ENCODE data around the gene CITED1. TPM values are rescaled to one million over a fixed set of nuclear protein-coding genes. Genes with fewer than 3 reads are reported as not detected.
"Not testable (repeated sequence)": the region's sequence is repeated elsewhere in the genome, so short reads cannot be mapped to it uniquely, and the experiment has no call there.

The CITED1 gene
- total RNA-seq, 8 experiments from 2014 or later, result 0.56 to 24.1 (median 6.6) TPM

DNA sequence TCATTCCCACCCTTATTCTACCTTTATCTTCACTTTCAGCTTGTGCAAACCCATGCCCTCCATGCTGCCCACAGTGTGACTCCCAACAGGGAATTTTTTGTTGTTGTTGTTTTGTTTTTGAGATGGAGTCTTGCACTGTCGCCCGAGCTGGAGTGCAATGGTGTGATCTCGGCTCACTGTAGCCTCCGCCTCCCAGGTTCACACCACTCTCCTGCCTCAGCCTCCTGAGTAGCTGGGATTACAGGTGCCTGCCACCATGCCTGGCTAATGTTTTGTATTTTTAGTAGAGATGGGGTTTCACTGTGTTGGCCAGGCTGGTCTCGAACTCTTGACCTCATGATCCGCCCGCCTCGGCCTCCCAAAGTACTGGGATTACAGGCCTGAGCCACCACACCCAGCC lies 13.9 kb upstream of the CITED1 start:
- not testable (repeated sequence) for H3K27ac ChIP-seq; H3K4me1 ChIP-seq (replicated peaks in 1 of 2); ATAC-seq (replicated peaks in 6 of 8); H3K4me3 ChIP-seq
- 80 to 100% (median 80%) methylated on average over 1 to 2 of the region's 8 CpGs; no CpG with 5 or more reads in 7 of the 10 experiments for WGBS, 10 experiments
- in situ Hi-C loops (cut with MboI; ENCODE audit: low pct_unique_long_range_greater_than_20kb in 2 of 9, low sequenced_read_pairs in 9 of 9, unreplicated experiment in 9 of 9), result loop anchor here in 2 of 9 experiments (25.0 kb wide), 1 partner anchor 218 kb away; no protein-coding TSS in a partner anchor

DNA sequence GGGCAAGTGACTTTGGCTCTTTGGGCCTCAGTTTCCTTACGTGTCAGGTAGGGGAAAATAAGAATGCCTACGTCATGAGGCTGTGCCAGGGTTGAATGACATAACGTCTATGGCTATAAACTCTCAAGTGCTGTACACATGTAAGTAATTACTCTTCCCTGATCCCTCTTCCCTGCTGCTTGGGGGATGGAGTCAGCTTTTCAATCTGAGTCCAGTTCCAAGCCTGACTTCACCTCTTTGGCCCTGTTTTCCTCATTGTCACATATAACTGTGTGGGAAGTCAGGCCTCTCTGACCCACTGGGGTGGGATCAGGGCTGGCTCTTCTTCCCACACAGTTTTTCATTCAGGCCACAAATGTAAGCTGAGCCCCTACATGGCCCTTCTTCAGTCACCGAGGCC lies 11.4 kb upstream of the CITED1 start:
- WGBS, 10 experiments, result 67 to 80% methylated on average over 1 to 3 of the region's 4 CpGs; no CpG with 5 or more reads in 8 of the 10 experiments
- Histone ChIP-seq H3K27ac (no peak overlapping the region), H3K4me3 (no peak overlapping the region)

DNA sequence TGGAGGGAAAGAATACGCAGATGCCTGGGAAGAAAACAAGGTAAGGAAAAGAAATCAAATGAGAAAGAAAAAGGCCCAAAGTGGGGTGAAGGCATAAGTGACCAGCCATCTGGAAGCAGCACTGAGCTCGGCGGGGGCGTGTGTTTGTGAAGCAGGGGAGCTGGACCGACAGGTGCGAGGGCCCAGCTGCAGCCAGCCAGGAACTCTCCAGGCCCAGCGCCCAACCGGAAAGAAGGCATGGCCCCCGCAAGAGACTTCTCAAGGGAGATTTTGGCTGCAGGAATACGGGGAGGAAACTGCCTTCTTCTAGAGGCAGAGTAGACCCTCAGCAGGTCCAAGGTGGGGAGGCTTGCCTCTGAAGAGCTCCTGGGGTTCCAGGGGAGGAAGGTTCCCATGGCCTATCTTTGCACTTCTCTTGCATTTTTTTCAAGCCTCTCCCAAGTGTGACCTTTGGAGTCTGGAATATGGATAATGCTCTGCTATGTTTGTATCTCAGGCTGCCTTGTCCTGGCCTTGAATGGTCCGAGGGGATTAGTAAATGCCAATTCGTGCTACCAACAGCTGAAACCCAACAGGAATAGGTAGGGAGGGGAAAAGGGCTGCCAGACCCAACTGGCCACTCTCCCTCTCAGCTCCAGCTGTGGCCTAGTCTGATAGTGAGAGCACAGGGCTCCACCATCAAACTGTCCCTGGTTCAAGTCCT lies 10.8 kb upstream of the CITED1 start:
- ATAC-seq (replicated peaks in 6 of 8), result no peak
- H3K4me1 ChIP-seq (replicated peaks in 1 of 2), result no peaks in the 10 kb centered on the region
- no peak overlapping the region for H3K4me3 ChIP-seq
- in situ Hi-C loops (cut with MboI; ENCODE audit: low pct_unique_long_range_greater_than_20kb in 2 of 9, low sequenced_read_pairs in 9 of 9, unreplicated experiment in 9 of 9), result loop anchor here in 2 of 9 experiments (25.0 kb wide), 1 partner anchor 221 kb away; no protein-coding TSS in a partner anchor
- 37 to 83% methylated on average over 1 to 7 of the region's 12 CpGs; no CpG with 5 or more reads in 8 of the 10 experiments for WGBS, 10 experiments
- no peak overlapping the region for H3K27ac ChIP-seq

More for the DNA sequence above, 11.4 kb upstream of the CITED1 start:
- H3K4me1 ChIP-seq (replicated peaks in 1 of 2), result no peaks in the 10 kb centered on the region
- in situ Hi-C loops (cut with MboI; ENCODE audit: low pct_unique_long_range_greater_than_20kb in 2 of 9, low sequenced_read_pairs in 9 of 9, unreplicated experiment in 9 of 9), result loop anchor here in 2 of 9 experiments (25.0 kb wide), 1 partner anchor 220 kb away; no protein-coding TSS in a partner anchor
- no peak for ATAC-seq (replicated peaks in 6 of 8)

DNA sequence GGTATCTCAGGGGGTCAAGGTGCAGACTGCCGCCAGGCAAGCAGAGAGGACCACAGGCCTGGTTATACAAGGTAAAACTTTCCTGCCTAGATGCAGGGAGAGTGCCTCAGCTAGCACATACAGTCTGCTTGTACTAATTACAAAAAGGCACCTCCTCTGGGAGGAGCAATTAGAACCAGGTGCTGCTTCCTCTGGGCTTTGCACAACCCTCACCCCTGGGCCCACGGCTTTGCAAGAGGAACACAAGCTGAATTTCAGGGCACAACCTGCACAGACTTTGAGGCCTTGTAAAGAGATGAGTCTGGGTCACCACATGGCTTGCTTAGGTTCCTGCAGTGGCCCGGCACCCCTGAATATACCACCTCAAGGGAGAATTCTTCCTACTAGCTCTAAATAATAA lies 9.2 kb upstream of the CITED1 start:
- no peak for ATAC-seq (replicated peaks in 6 of 8)
- Histone ChIP-seq H3K4me3 (no peak overlapping the region), H3K27ac (no peak overlapping the region), H3K4me1 (replicated peaks in 1 of 2) (no peaks in the 10 kb centered on the region)
- in situ Hi-C loops (cut with MboI; ENCODE audit: low pct_unique_long_range_greater_than_20kb in 2 of 9, low sequenced_read_pairs in 9 of 9, unreplicated experiment in 9 of 9), result loop anchor here in 2 of 9 experiments (25.0 kb wide), 1 partner anchor 222 kb away; no protein-coding TSS in a partner anchor
- 100% methylated on average over 1 of the region's 3 CpGs; no CpG with 5 or more reads in 9 of the 10 experiments for WGBS, 10 experiments

DNA sequence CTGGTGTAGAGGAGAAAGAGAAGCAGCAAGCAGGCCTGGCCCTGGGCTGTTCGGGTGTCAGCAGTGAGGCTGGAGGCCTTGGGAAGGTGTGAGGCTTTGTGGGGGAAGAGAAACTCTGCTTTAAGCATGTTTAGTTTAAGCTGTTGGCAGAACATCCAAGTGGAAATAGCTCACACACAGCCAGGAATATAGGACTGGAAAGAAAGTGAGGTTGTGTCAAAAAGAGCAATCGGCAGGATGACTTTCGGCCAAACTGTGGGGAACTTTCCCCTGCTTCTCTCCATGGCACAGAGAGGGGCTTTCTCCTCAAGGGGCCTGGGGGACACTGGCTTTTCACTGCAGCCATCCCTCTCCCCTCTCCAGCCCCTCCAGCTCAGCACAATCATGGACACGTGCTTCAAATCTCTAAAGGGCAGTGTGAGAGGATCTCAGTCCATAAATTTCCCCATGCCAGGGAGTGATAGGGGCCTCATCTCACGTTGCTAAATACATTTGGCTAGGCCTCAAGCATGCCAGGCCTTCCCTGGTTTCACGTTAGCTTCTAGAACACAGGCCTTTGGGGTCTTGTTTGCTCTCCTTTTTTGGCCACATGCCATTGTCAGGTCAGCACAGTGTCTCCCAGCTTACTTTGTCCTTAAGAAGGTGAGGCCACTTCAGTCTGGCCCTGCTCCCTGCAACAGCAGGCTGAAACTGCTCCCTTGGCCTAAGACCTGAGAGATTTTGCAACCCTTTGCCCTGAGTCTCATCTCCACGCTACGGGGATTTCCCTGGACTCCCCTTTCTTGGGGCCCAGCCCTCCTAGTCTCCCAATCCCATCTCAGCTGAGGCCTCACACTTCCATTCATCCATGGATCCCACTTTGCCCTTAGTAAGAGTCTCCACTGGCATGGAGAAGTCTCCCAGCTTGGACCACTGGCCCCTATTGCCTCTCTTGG lies 8.3 kb upstream of the CITED1 start:
- in situ Hi-C loops (cut with MboI; ENCODE audit: low pct_unique_long_range_greater_than_20kb in 2 of 9, low sequenced_read_pairs in 9 of 9, unreplicated experiment in 9 of 9), result loop anchor here in 2 of 9 experiments (25.0 kb wide), 1 partner anchor 223 kb away; no protein-coding TSS in a partner anchor
- 54 to 100% methylated on average over 2 of the region's 8 CpGs; no CpG with 5 or more reads in 8 of the 10 experiments for WGBS, 10 experiments
- peak in 1 of 8 experiments; percentile 41 for ATAC-seq (replicated peaks in 6 of 8)
- no peak overlapping the region for H3K4me3 ChIP-seq
- H3K27ac ChIP-seq, result no peak overlapping the region
- no peaks in the 10 kb centered on the region for H3K4me1 ChIP-seq (replicated peaks in 1 of 2)

DNA sequence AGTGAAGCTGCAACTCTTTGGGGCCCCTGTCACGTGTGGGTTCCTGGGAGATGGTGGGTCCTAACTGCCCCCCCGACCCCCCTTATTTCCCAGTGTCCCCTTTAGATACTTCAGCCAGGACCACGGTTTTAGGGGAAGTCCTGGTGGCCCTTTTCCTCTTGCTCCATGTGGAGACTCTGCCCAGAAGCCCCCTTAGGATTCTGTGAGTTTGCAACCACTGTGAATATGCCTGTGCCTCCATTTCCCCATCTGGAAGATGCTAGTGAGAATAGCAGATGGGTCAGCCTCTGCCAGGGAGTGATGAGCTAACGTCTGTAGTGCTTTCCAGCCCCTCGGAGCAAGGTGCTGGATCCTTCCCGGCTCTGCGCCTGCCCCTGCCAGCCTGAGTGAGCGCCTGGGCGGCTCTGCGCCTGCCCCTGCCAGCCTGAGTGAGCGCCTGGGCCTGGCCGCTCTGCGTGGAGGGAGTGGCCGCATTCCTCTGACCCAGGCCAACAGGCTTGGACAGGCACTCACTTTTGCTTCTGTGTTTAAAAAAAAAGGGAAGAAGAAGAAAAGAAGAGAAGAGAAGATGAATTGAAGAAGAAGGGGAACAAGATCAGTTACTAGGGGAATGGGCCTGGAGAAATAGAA lies 6.7 kb upstream of the CITED1 start:
- in situ Hi-C loops (cut with MboI; ENCODE audit: low pct_unique_long_range_greater_than_20kb in 2 of 9, low sequenced_read_pairs in 9 of 9, unreplicated experiment in 9 of 9), result loop anchor here in 2 of 9 experiments (25.0 kb wide), 1 partner anchor 225 kb away; no protein-coding TSS in a partner anchor
- Histone ChIP-seq H3K4me1 (replicated peaks in 1 of 2) (no peaks in the 10 kb centered on the region), H3K27ac (no peak overlapping the region), H3K4me3 (no peak overlapping the region)
- no peak for ATAC-seq (replicated peaks in 6 of 8)
- 40 to 94% (median 48%) methylated on average over 1 to 5 of the region's 14 CpGs; no CpG with 5 or more reads in 7 of the 10 experiments for WGBS, 10 experiments

DNA sequence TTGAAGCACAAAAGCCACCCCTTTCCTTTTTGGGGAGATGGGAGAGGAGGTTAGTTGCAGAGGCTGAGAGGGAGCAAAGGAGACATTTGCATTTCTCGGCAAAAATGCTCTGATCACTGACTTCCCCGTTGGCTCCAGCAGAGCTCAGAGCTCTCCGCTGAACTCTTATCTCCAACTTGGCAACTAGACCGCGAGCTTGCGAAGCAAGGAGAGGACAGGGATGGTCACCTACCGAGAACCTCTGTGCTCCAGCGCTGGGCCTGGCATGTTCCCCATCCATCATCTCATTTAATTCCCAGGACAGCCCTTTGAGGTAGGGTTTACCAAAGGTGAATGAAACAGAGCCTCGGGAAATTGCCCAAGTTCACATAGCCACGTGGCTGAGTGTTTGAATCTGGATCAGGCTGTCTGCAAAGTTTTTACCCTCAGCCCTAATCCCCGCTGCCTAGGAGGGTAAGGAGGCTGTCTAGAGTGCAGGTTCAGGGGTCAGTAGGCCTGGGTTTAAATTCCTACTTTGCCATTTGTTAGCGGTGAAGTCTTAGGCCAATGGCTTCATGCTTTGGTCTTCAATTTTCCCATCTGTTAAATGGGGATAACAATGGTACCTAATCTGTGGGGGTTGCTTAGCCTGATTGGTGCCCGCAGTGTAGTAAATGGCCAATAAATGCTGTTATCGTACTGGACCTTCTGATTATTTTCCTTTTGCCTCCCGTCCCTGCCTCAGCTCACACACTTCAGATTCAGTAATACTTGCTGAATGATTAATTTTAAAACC lies 3.8 kb upstream of the CITED1 start:
- Histone ChIP-seq H3K4me3 (peak overlapping the region; percentile 21 to 32 (median 28)), H3K4me1 (replicated peaks in 1 of 2) (peaks cover 0 to 2% of the 10 kb centered on the region in 2 donors), H3K27ac (no peak overlapping the region)
- 71 to 91% (median 83%) methylated on average over 2 to 5 of the region's 15 CpGs; no CpG with 5 or more reads in 6 of the 10 experiments for WGBS, 10 experiments
- in situ Hi-C loops (cut with MboI; ENCODE audit: low pct_unique_long_range_greater_than_20kb in 2 of 9, low sequenced_read_pairs in 9 of 9, unreplicated experiment in 9 of 9), result loop anchor here in 2 of 9 experiments (25.0 kb wide), 1 partner anchor 228 kb away; no protein-coding TSS in a partner anchor
- ATAC-seq (replicated peaks in 6 of 8), result no peak

DNA sequence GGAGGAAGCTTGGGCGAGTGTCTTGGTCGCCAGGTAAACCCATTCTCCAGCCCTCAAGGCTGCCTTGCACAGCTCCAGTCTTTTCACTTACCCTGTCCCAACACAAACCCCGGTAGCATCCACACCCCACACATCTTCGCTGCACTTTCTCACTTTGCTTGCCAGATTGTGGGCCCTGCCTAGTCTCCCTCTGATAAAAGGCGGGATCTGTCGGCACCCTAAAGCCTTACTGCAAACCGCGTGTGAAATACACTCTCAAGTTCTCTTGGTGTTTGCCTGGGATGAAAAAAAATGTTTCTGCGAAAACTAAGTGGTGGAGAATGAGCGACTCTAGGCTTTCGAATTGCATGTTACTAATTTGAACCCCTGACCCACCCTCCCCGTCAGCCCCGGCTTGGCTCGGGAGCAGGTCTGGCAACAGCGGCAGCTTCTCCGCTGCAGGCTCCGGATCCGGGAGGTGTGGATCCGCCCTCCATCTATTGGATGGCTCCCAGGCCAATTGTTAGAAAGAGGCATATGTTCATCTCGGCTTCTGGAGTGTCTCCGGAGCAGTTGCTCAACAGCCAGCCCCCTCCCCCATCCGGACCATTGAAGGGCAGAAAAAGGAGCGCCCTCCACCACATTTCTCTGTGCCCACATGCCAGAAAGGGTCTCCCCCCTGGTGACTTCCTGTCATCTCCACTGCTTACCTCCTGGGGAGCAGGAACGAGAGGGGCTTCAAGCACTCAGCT lies 3.0 kb upstream of the CITED1 start:
- Histone ChIP-seq H3K27ac (no peak overlapping the region), H3K4me3 (peak overlapping the region; percentile 21 to 32 (median 28)), H3K4me1 (replicated peaks in 1 of 2) (peaks cover 0 to 4% of the 10 kb centered on the region in 2 donors)
- in situ Hi-C loops (cut with MboI; ENCODE audit: low pct_unique_long_range_greater_than_20kb in 2 of 9, low sequenced_read_pairs in 9 of 9, unreplicated experiment in 9 of 9), result loop anchor here in 2 of 9 experiments (25.0 kb wide), 1 partner anchor 229 kb away; no protein-coding TSS in a partner anchor
- WGBS, 10 experiments, result 0 to 23% (median 20%) methylated on average over 1 to 4 of the region's 24 CpGs; no CpG with 5 or more reads in 7 of the 10 experiments
- peak; percentile 48 to 57 (median 50) for ATAC-seq (replicated peaks in 6 of 8)

DNA sequence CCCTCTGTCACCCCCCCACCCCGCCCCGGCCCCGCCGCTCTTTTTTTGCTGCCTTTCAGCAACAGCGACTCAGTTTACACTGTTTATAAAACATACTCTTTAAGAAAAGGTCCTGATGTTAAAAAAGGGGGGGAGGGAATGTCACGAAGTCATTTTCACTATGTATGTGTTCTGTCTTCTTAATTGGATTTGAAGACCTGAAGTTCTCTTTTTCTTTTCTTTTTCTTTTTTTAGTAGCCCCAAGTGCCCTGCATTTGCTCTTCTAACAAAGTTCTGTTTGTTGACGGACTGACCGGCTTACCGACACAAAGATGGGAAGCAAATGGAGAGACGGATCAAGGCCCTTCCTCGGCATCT lies 2.5 kb upstream of the CITED1 start:
- Histone ChIP-seq H3K4me1 (replicated peaks in 1 of 2) (peaks cover 0 to 4% of the 10 kb centered on the region in 2 donors), H3K27ac (no peak overlapping the region), H3K4me3 (no peak overlapping the region)
- ATAC-seq (replicated peaks in 6 of 8), result no peak
- 6 to 47% (median 44%) methylated on average over 3 to 6 of the region's 11 CpGs; no CpG with 5 or more reads in 7 of the 10 experiments for WGBS, 10 experiments
- in situ Hi-C loops (cut with MboI; ENCODE audit: low pct_unique_long_range_greater_than_20kb in 2 of 9, low sequenced_read_pairs in 9 of 9, unreplicated experiment in 9 of 9), result loop anchor here in 2 of 9 experiments (25.0 kb wide), 1 partner anchor 229 kb away; no protein-coding TSS in a partner anchor

DNA sequence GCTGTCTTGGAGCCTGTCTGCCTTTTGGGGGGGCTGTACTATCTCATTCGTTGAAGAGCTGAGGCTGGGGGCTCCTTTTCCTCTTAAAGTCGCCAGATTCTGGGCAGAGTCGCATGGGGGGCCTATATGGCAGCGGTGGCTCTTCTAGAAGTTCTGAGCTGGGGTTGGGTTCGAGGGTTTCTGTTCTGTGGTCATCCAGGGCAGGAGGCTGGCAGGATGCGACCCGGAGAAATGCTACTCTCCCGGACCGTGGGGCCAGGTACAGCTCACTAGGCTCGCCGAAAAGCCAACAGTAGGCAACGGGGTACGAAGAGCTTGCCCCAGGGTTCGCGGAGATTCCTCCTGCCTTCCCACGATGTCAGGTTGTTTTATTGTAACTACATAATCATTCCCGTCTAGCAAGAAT lies 1.9 kb upstream of the CITED1 start:
- no peak for ATAC-seq (replicated peaks in 6 of 8)
- in situ Hi-C loops (cut with MboI; ENCODE audit: low pct_unique_long_range_greater_than_20kb in 2 of 9, low sequenced_read_pairs in 9 of 9, unreplicated experiment in 9 of 9), result loop anchor here in 2 of 9 experiments (25.0 kb wide), 1 partner anchor 230 kb away; no protein-coding TSS in a partner anchor
- peaks cover 0 to 4% of the 10 kb centered on the region in 2 donors for H3K4me1 ChIP-seq (replicated peaks in 1 of 2)
- peak overlapping the region in 4 of 5 donors; percentile 64 to 79 (median 70) for H3K4me3 ChIP-seq
- WGBS, 10 experiments, result 34% methylated on average over 10 of the region's 17 CpGs; no CpG with 5 or more reads in 9 of the 10 experiments
- H3K27ac ChIP-seq, result no peak overlapping the region
